ENCODE results near the gene GDI1.

The GDI1 gene

DNA sequence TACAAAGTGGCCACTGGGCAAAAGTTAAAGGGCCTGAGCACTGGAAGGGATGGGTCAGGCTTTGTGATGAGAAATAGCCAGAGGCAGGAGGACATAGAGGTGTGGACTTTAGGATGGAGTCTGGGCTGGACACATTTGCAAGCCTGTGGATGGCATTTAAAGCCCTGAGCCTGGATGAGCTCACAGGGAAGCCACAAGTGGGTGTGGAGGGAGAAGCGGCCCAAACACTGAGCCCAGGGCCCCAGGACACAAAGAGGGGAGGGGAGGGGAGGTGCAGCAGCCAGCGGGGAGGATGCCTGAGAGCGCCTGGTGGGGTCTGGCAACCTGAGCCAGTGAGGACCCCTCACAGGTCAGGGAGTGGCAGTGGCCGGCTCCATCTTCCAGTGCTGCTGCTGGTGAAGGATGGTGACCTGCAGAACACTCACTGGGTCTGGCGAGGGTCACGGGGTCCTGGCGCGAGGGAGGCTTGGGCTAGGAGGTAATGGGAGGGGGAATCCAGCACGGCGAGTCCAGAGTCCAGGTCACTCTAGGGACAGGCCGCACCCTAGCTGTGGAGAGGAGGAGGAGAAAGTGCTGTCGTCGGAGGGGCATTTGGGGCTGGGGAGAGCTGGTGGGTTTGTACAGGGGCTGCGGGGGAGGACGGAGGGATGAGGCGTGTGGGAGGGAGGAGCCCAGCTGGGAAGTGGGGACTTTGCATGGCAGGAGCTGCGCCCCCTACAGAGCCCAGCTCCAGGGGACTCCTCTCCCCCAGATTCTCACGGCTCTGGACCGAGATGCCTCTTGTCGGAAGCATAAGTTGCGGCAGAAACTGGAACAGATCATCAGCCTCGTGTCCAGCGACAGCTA lies 35.1 kb downstream of the GDI1 start:
- DNase-seq (ENCODE audit: low read depth, low spot score) = no peak

DNA sequence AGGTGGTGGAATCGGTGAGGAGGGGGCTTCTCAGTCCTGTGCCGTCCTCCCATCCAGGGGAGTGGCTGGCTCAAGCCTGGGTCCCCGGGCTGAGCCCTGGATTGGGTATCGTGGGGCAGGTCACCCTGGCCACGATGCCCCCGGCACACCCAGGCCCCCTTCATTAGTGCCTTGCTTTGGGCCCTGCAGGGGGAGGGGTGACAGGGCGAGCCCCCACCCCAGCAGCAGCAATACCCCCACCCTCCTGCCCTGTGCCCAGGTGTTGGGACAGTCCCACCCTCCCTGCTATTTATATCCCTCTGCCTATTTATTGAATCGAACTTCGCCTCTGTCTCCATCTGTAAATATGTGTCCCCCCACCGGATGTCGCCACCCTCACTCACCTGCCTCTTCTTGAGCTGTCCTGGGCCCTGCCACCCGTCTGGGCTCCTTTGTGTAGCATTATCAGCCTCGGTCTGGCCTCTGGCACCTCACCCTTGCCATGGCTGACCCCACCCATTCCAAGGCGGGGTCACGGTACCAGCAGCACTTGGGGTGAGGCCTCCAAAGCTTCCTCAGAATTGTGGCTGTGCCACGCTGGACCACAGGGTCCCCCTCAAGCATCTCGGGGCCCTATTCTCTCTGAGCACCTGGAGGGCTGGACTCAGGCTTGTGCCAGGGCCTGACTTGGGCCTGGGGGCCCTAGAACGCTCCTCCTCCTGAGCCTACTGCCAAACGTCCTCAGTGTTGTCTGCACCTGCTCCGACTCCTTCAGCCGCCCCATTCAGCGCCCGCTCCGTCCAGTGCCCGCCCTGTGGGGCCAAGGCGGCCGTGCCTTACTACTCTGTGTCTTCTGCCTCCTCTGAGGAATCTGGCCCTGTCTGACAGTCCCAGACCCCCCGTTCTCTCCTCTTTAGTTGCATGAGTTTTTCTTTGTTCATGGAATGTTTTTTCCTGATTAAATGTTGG lies 36.0 kb downstream of the GDI1 start:
- DNase-seq (ENCODE audit: low read depth, low spot score) = no peak
- no peak overlapping the region for H3K4me3 ChIP-seq (ENCODE audit: low read length)

More for the DNA sequence above, 35.1 kb downstream of the GDI1 start:
- no peak overlapping the region for H3K4me3 ChIP-seq (ENCODE audit: low read length)

DNA sequence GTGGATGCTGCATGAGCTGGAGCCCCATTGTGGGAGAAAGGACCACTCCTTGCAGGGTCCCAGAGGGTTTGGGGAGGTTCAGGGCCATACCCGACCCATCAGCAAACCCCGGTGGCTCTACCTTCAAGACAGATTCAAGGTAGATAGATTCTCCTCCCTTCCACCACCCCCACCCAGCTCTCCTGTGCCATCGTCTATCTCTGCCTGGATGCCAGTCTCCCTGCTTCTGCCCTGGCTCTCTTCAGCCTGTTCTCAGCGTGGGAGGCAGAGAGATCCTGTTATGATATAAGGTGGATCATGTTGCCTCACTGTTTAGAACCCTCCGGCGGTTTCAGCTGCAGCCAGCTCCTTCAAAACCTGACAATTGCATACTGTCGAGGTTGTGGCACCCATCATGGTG lies 36.7 kb downstream of the GDI1 start:
- no peak overlapping the region for H3K4me3 ChIP-seq (ENCODE audit: low read length)
- no peak for DNase-seq (ENCODE audit: low read depth, low spot score)

DNA sequence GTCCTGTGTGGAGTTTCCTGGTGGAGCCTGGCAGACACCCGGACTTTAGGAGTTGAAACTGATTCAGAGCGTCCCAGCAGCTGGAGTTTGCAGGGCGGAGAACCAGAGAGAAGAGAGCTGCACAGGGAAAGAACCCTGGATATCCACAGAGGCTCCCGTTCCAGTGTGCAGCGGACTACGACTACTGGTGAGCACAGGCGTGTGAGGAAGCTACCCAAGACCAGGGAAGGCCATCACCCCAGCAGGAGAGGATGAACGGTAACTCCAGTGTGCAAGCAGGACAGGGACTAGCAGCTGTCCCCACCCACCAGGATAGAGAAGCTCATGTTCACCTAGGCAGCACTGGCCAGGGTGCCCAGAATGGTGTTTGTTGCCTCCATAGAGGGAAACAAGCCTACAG lies 39.9 kb downstream of the GDI1 start:
- H3K4me3 ChIP-seq (ENCODE audit: low read length) = no peak overlapping the region
- DNase-seq (ENCODE audit: low read depth, low spot score) = no peak

DNA sequence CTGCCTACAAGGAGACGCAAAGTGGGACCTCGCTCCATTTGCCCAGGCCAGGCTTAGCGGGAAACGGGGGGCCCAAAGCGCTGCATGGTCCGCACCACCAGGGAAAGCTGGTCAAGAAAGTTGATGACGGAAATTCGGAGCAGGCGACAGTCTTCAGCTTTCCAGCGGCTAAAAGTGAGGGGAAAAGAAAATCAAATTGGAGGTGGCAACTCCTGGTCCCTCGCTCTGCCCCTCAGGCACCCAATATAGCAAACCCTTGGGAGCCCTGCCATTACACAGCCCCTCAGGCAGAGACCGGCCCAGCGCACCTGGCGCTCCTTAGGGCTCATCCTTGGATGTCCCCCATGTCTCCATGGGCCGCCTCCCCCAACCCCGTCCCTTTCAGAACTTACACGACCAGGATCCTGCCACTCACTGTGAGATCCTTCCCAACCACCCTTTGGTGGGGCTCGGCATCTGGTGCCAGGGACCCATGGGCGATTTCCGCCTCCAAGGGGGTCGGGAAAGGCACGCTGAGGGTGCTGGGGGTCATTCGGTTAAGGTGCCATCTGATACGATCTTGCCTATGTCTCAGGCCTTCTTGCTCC lies 41.0 kb downstream of the GDI1 start:
- DNase-seq (ENCODE audit: low read depth, low spot score) = no peak
- H3K4me3 ChIP-seq (ENCODE audit: low read length) = peak overlapping the region; percentile 68

DNA sequence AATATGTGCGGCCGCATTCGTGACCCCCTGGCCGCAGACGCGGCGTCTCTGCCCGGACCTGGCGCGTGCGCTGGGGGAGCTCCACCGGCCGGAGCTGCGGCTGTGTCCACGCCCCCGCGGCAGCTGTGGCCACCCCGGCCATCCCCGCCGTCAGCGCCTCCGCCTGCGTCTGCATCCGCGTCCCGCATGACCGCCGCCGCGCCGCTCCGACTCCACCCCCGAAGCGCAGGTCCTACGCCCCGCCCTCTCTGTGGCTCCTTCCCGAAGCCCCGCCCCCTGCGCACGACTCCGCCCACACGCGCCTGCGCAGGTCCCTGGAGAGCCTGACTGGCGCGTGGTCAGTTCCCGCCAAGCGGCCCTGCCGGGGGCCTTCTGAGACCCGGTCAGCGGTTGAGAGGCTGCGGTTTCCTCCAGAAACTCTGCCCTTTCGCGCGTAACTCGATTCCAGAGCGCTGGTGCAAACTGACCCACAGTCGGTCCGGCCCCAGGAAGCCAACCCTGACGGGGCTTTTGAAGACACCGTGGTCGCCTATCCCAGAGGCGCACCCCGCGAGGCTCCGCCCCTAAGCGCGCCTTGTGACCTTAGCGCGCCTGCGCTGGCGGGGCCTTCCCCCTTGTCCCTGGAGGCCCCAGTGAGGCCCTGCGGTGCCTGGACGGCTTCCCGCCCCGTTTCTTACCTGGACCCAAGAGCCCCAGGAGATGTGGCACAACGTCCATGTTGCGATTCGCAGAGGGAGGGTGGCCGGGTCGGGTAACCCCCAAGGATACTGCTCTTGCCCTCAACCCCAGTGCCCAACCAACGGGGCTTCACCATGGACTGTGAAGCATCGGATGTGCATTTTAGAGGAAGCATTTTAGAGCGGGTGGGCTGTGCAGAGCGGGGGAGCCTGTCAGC lies 42.0 kb downstream of the GDI1 start, which contains the start of gene LAGE3:
TSS of gene LAGE3 (minus strand) at position 554 of the 895 bp plus-strand sequence. CDS start at position 188, 366 bp downstream.
- H3K4me3 ChIP-seq (ENCODE audit: low read length) = peak within 1 kb of the TSS; percentile 68

DNA sequence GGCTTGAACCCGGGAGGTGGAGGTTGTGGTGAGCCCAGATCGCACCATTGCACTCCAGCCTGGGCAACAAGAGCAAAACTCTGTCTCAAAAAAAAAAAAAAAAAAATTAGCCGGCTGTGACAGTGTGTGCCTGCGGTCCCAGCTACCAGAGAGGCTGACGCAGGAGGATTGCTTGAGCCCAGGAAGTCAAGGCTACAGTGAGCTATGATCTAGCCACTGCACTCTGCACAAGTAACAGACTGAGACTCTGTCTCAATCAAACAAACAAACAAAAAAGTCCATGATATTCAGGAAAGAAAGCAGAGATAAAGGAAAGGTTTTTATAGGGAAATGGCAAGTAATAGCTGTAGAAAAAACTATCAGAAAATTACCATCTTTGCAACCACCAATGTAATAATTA lies 44.2 kb downstream of the GDI1 start:
- no peak for DNase-seq (ENCODE audit: low read depth, low spot score)
- no peak overlapping the region for H3K4me3 ChIP-seq (ENCODE audit: low read length)

More for the DNA sequence above, 42.0 kb downstream of the GDI1 start, which contains the start of gene LAGE3:
- DNase-seq (ENCODE audit: low read depth, low spot score) = peak; percentile 82

DNA sequence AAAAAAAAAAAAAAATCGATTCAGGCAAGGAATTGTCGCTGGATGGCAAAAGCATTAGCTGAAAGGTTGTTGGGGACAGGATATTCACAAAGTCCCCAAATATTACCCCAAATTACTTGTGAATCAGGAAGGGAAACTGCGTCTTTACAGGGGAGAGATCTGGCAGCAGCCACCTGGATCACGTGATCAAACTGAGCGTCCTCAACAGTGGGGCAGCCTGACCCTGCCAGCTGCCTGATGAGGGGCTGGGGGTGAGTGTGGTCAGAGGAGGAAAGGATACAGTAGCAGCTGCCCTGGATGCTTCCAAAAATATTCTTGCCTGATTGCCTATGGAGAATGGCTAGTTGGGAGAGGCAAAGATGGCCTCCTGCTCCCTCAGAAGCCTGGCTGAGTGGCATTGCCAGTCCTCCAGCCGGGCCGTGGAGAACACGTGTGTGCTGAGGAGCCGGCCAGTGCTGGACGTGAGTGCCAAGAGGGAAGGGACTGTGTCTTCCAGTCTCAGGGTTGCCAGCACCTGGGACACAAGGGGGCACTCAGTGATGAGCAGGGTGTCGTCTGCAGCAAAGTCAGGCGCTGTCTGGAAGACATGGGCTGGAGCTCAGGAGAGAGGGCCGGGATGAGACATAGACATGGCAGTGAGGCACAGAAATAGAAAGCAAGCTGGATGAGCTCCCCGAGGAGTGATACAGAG lies 45.1 kb downstream of the GDI1 start:
- H3K4me3 ChIP-seq (ENCODE audit: low read length) = no peak overlapping the region

DNA sequence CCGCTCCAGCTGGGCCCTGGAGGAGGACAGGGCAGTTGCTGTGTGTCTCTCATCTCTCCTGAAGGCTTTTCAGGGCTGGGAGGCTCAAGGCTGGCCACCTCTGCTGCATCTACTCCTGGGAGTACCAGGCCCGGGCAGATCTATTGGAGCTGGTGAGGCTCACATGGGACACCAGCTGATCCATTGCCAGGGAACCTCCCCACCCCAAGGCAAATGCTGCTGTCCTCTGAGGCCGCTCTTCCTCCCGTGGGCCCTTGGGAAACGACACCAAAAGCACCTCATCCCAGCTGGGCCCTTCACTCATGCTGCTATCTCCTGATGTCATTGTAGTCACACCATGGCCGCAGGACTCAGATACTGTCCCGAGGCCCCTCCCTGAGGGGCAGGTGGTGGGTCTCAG lies 45.8 kb downstream of the GDI1 start:
- no peak for DNase-seq (ENCODE audit: low read depth, low spot score)
- H3K4me3 ChIP-seq (ENCODE audit: low read length) = no peak overlapping the region

More for the DNA sequence above, 45.1 kb downstream of the GDI1 start:
- DNase-seq (ENCODE audit: low read depth, low spot score) = no peak

DNA sequence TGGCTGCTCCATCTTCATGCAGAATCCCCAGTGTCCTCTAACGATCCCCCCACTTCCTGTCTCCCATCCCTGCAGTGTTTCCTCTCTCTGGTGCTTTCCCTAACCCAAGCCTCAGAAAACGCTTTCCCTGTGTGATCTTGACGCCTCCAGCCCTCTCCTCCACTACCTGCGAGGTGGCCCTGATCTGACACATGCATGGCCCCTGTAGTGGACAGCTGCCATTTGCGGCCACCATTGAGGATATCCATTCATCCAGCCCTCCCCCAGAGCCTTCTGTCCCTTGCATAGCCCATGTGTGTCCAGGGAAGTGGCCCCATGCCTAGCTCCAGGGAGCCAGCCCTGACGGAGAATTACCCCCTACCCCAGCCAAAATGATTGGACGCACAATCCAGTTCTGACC lies 46.4 kb downstream of the GDI1 start:
- H3K4me3 ChIP-seq (ENCODE audit: low read length) = no peak overlapping the region
- no peak for DNase-seq (ENCODE audit: low read depth, low spot score)

DNA sequence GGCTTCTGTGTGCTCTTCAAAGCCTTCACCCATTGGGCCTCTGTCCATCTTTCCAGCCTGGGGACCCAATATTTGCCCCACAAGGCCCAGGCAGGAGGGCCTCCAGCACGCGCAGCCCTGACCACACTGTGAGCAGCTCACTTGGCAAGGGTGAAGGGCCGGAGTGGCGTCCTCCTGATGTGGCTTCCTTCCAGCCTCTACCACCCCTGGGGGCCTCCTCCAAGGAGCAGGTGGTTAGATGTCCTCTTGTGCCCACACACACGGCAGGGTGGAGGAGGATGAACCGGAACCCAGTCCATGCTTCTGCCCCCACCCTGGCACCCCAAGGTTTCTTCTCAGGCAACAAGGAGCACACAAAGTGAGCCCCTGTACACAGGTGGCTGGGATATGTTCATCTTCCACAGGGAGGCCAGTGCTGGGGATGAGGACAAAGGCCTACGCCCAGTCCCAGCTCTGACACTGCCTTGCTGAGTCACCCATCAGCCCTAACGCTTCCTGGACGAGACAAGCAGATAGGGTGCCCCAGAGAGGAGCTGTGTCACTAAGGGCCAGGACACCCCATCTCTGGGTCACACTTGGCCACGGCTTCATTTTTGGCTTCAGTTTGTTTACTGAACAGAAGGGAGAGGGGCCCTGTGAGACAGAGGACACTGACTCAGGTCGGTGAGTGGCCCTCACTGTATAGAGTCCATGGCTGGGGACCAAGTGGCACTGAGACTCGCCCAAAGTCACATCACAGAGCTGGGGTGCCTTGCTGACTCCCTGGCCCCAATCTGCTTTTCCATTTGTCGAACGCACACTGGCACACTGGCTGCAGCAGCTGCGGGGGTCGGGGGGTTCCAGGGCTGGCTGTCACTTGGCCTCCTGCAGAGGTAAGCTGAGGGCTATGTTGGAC lies 47.5 kb downstream of the GDI1 start:
- DNase-seq (ENCODE audit: low read depth, low spot score) = no peak
- H3K4me3 ChIP-seq (ENCODE audit: low read length) = no peak overlapping the region

DNA sequence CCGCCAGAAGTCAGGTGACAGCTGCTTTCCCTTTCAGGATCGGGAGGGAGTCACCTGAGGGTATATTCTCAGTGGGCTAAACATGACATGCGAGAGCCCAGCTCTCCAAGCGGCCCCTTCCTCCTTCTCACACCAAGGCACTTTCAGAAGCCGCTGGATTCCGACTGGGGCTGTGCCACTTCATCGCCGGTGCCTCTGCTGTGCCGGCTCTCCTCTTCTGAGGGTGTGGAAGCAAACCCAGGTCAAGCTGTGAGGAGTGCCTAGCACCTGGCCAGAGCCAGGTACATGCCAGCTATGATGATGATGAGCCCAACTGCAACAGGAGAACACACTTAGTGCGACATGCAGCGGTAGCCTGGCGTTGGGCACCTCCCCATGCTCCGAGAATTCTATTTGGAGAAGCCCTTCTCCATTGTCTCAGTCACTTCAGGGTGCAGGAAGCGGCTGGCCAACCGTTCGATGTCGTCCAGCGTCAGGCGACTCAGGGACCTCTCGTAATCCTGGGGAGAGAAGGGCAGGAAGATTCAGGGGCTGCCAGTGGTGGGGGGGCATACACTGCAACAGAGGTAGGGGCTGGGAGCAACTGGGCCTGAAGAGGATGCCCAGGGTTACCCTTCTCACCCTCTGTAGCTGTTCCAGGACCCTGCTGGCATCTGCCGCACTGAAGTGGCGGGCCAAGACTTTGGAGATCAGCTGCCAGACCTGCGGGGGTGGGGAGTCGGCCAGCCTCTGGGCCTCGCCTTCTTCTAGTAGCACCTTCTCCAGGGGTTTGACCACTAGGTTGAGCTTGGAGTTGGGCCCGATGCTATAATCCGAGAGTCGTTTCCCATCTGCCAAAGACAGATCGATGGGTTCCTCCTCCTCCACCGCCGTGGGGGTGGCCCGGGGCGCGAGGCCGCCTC lies 48.4 kb downstream of the GDI1 start:
- no peak for DNase-seq (ENCODE audit: low read depth, low spot score)
- H3K4me3 ChIP-seq (ENCODE audit: low read length) = peak overlapping the region; percentile 66

DNA sequence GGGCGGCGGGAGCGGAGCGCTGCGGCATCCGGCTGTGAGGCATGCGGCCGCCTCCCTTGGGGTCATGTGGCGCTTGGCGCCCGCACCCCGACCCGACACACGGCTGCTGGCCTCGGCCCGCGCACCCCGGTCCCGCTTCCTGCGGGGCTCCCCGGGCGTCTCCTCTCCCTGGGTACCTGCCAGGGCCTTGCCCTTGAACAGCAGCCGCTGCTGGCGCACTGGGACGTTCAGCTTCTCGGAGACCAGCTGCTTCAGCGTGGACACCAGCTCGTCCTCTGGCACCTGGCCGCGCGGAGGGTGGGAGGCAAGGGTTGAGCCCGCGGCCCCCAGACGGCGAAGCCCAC lies 49.1 kb downstream of the GDI1 start:
- DNase-seq (ENCODE audit: low read depth, low spot score) = no peak
- H3K4me3 ChIP-seq (ENCODE audit: low read length) = peak overlapping the region; percentile 66

DNA sequence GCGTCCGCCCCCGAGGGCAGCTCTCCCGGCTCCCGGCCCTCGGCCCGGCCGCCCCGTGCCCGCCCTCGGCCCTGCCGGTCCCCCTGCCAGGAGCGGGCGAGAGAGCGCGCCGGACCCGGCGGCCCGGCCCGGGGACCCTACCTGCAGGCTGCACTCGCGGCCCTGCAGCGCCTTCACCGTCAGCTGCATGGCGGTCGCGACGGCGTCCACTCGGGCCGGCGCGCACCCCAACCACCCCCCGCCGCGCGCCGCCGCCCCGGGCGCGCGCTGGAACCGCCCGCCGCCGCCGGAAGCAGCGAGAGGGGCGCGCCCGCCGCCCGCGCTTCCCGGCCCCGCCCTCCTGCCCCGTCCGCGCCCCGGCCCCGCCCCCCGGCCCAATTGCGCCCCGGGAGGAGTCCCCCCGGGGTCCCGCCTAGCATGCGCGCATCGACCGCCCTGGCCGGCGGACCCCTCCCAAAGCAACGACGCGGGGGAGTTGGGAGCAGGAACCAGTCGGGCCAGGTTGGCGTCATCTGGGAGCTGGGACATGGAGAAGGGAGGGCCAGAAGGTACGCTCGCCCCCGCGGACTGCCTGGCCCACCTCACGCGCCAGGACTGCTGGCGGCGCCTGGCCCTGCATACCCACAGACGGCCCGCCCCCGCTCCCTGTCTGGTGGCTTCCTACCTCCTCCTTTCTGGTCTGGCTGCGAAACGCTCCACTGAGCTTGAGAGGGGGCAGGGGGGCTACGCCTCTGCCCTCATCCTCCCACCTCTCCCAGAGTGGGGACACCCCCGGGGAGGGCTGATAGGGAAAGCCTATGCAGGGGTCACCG lies 49.6 kb downstream of the GDI1 start, which contains the start of gene UBL4A:
TSS of gene UBL4A (minus strand) at position 220 of the 812 bp plus-strand sequence. CDS start at position 189, 31 bp downstream.
- H3K4me3 ChIP-seq (ENCODE audit: low read length) = peak within 1 kb of the TSS; percentile 66
- DNase-seq (ENCODE audit: low read depth, low spot score) = peak; percentile 21
